Measurements from ENCODE around the gene CHRDL2. TPM values are rescaled to one million over a fixed set of nuclear protein-coding genes. Genes with fewer than 3 reads are reported as not detected.

The CHRDL2 gene
- total and polyA plus RNA-seq, 2 donors (not counting 3 experiments of a cell fraction or from before 2014, with no cell fraction given): not detected

DNA sequence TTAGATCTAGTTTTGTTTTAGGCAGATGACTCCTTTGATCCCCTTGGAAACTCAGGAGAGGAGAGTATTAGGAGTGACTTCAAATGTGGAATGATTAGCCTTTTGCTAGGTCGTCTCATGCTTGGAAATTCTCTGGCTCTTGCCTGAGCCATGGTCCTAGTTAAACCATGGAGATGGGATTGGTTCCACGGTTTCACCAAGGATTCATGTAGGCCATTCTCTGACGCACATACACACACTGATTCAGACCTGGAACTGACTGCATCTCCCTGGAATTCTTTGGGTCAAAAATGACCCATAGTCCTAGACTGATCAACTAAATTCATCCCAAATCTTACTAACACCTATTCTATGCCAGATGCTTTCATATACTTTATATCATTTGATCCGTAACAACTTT is 82.3 kb downstream of the CHRDL2 start:
- no peaks in the 10 kb centered on the region for H3K79me2 ChIP-seq (ENCODE audit: control insufficient read depth, insufficient read depth, low read length)
- H2AFZ ChIP-seq (ENCODE audit: low read depth, low read length): no peak overlapping the region
- dilution Hi-C loops (cut with MboI; ENCODE audit: extremely low pct_ligation_motif_present, low sequenced_read_pairs): no loop called here
- FAIRE-seq (no peak), DNase-seq (ENCODE audit: low read depth, low spot score) (no peak)
- TF ChIP-seq FOS (IDR thresholded peaks at IDR 0.05; ENCODE audit: borderline replicate concordance, insufficient read depth, low read length) (no peak), GATA2 (IDR thresholded peaks at IDR 0.05; ENCODE audit: insufficient read depth, insufficient read length, low read depth, low read length) (no peak), JUN (IDR thresholded peaks at IDR 0.05; ENCODE audit: borderline replicate concordance, insufficient read depth, insufficient read length, low read depth) (no peak), POLR2AphosphoS5 (IDR thresholded peaks at IDR 0.05; ENCODE audit: insufficient read depth, low read depth, low read length) (no peak), MYC (IDR thresholded peaks at IDR 0.05; ENCODE audit: low read depth, low read length) (no peak), EZH2 (IDR thresholded peaks at IDR 0.05; ENCODE audit: borderline replicate concordance, low read depth, low read length, severe bottlenecking) (no peak), POLR2A (IDR thresholded peaks at IDR 0.05; ENCODE audit: low read depth, low read length) (no peak)
- TF ChIP-seq, protein P1, sequence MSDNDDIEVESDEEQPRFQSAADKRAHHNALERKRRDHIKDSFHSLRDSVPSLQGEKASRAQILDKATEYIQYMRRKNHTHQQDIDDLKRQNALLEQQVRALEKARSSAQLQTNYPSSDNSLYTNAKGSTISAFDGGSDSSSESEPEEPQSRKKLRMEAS (IDR thresholded peaks at IDR 0.05; ENCODE audit: insufficient read depth, insufficient read length): no peak
- TF ChIP-seq, protein P2, sequence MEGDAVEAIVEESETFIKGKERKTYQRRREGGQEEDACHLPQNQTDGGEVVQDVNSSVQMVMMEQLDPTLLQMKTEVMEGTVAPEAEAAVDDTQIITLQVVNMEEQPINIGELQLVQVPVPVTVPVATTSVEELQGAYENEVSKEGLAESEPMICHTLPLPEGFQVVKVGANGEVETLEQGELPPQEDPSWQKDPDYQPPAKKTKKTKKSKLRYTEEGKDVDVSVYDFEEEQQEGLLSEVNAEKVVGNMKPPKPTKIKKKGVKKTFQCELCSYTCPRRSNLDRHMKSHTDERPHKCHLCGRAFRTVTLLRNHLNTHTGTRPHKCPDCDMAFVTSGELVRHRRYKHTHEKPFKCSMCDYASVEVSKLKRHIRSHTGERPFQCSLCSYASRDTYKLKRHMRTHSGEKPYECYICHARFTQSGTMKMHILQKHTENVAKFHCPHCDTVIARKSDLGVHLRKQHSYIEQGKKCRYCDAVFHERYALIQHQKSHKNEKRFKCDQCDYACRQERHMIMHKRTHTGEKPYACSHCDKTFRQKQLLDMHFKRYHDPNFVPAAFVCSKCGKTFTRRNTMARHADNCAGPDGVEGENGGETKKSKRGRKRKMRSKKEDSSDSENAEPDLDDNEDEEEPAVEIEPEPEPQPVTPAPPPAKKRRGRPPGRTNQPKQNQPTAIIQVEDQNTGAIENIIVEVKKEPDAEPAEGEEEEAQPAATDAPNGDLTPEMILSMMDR (IDR thresholded peaks at IDR 0.05; ENCODE audit: extremely low read depth in 1 of 2, insufficient read depth in 1 of 2, low read depth in 1 of 2, low read length in 2 of 2): no peak
- H3K27me3 ChIP-seq (ENCODE audit: control insufficient read depth in 2 of 2, insufficient read depth in 2 of 2, low read length in 2 of 2): no peaks in the 10 kb centered on the region
- H3K9ac ChIP-seq (replicated peaks; ENCODE audit: extremely low read depth, insufficient read depth, low read length): no peak overlapping the region
- H3K4me1 ChIP-seq (ENCODE audit: control insufficient read depth, extremely low read depth, insufficient read depth, low read length): no peaks in the 10 kb centered on the region
- H4K20me1 ChIP-seq (replicated peaks; ENCODE audit: control insufficient read depth, extremely low read depth, insufficient read depth, low read length): no peaks in the 10 kb centered on the region
- ChIA-PET CTCF (interaction anchor here (0.8 kb wide), 1 partner anchor 54 kb away, joined by 3 read pairs; no protein-coding TSS in a partner anchor), POLR2A (no interaction called here)
- H3K4me3 ChIP-seq (replicated peaks in 1 of 3; ENCODE audit: insufficient read depth in 1 of 3, low read depth in 1 of 3, low read length in 3 of 3): no peak overlapping the region
- H3K36me3 ChIP-seq (ENCODE audit: control insufficient read depth in 2 of 2, extremely low read depth in 1 of 2, insufficient read depth in 2 of 2, low read length in 2 of 2): peaks cover 0 to 2% of the 10 kb centered on the region in 2 experiments
- intact Hi-C loops (cut with micrococcal nuclease): no loop called here
- H3K9me3 ChIP-seq (replicated peaks; ENCODE audit: control insufficient read depth, insufficient read depth, low read length): no peaks in the 10 kb centered on the region
- no peaks in the 10 kb centered on the region for H3K9me1 ChIP-seq (replicated peaks; ENCODE audit: control insufficient read depth, extremely low read depth, insufficient read depth, low read length)
- no TSS peak for BruUV-seq (replicated peaks)
- H3K27ac ChIP-seq (ENCODE audit: insufficient read depth, low read depth, low read length): no peak overlapping the region
- no peak overlapping the region for H3K4me2 ChIP-seq (ENCODE audit: insufficient read depth, low read length)
